Suprapubic skin (tissue), 3 donors: ENCODE results near the gene NLN.

Source experiments
- CTCF ChIP-seq, 2 donors: fragments of 200-600 bp in 1 of 2; fragments of 450-650 bp in 1 of 2; sonication (generic) in 1 of 2; IDR thresholded peaks; one replicate each; pipeline ENCODE4 v1.5.1; 2016 to 2019; ENCODE audit warnings: antibody characterized with exemption in 2 of 2, mild to moderate bottlenecking in 1 of 2, moderate library complexity in 1 of 2
- EP300 ChIP-seq: sonication (generic); formaldehyde crosslinking; IDR thresholded peaks from one replicate; pipeline ENCODE4 v1.6.1; 2017; ENCODE audit warnings: antibody characterized with exemption

- no peak for TF ChIP-seq CTCF (IDR thresholded peaks at IDR 0.05)
- no peak for TF ChIP-seq EP300
Measured at GRCh38 chr5:65811004-65811403, 89.0 kb downstream of the NLN start.
